Activated CD8-positive, alpha-beta memory T cell treated with anti-CD3 and anti-CD28 coated beads, Interleukin-2, amount 10 ng/mL, durations not matched to agents 7 days and 5 days (primary cell): ENCODE results near the gene CARD19. TPM values are rescaled to one million over a fixed set of nuclear protein-coding genes. Genes with fewer than 3 reads are reported as not detected.

ENCODE experiments used
- ATAC-seq: fragments of 150-1000 bp; cut with Tn5 transposase; one replicate; pipeline ENCODE4 v1.10.0; 2021; ENCODE audit warnings: moderate library complexity
- CTCF ChIA-PET: fragments of 350-600 bp; sonication (Branson Sonifier 250); formaldehyde crosslinking; loops from one replicate; lab custom pipeline; 2021; ENCODE audit warnings: antibody characterized with exemption; lab: Charles Lee
- DNase-seq: peaks from one replicate; pipeline ENCODE4 v3.0.0-alpha.2; 2020
- H3K27ac Mint-ChIP-seq: one replicate; pipeline ENCODE4 v1.8.0; 2021; ENCODE audit warnings: mild to moderate bottlenecking, mixed read lengths
- H3K27me3 Mint-ChIP-seq: one replicate; pipeline ENCODE4 v1.8.0; 2021; ENCODE audit warnings: mixed read lengths
- H3K36me3 Mint-ChIP-seq: one replicate; pipeline ENCODE4 v1.8.0; 2021; ENCODE audit warnings: mild to moderate bottlenecking, mixed read lengths
- H3K4me1 Mint-ChIP-seq: one replicate; pipeline ENCODE4 v1.8.0; 2021; ENCODE audit warnings: mixed read lengths
- H3K4me3 Mint-ChIP-seq: one replicate; pipeline ENCODE4 v1.8.0; 2021; ENCODE audit warnings: mild to moderate bottlenecking, moderate library complexity, mixed read lengths
- H3K9me3 Mint-ChIP-seq: one replicate; pipeline ENCODE4 v1.8.0; 2022; ENCODE audit warnings: low read depth, mixed read lengths
- total RNA-seq, 2 experiments: library from RNA; stranded (reverse); gene quantifications; one replicate each; pipeline ENCODE4 v1.2.3, GENCODE V29; 2021

Gene CARD19
- total RNA-seq, 2 experiments from 2014 or later = 45.0 to 83.0 TPM

DNA sequence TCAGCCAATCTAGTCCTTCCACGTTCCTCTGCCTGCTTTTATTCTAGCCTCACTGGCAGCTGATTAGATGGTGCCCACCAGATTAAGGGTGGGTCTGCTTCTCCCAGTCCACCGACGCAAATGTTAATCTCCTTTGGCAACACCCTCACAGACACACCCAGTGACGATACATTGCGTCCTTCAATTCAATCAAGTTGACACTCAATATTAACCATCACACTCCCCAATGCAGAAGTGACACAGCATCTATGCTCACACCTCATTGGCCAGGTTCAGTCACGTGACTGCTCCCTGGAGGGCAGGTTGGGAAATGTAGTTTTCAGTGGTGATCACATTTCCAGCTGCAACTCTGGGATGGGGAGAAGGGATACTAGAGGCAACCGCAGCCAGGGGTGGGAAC lies 24.6 kb upstream of the CARD19 start:
- no peak for ATAC-seq
- Mint-ChIP-seq H3K36me3 (peaks cover 40% of the 10 kb centered on the region), H3K27ac (no peak overlapping the region), H3K4me3 (no peak overlapping the region), H3K27me3 (no peaks in the 10 kb centered on the region), H3K9me3 (no peaks in the 10 kb centered on the region), H3K4me1 (peaks cover 15% of the 10 kb centered on the region)
- DNase-seq = no peak
- CTCF ChIA-PET = interaction anchor here (1.0 kb wide), 1 partner anchor 68 kb away, joined by 3 read pairs; no protein-coding TSS in a partner anchor

- DNase-seq = no peak
- H3K4me1 Mint-ChIP-seq = peaks cover 11% of the 10 kb centered on the region
- no peaks in the 10 kb centered on the region for H3K9me3 Mint-ChIP-seq
- no peak overlapping the region for H3K27ac Mint-ChIP-seq
- no peaks in the 10 kb centered on the region for H3K27me3 Mint-ChIP-seq
- ATAC-seq = no peak
- H3K36me3 Mint-ChIP-seq = peaks cover 36% of the 10 kb centered on the region
- H3K4me3 Mint-ChIP-seq = no peak overlapping the region
- CTCF ChIA-PET = no interaction called here
Observed at GRCh38 chr9:93072383-93072795, 23.6 kb upstream of the CARD19 start.

- ATAC-seq (no peak), DNase-seq (no peak)
Observed at GRCh38 chr9:93076101-93076791, 19.8 kb upstream of the CARD19 start.

GRCh38 chr9:93076792-93077128 lies 19.3 kb upstream of the CARD19 start:
- CTCF ChIA-PET = interaction anchor here (0.9 to 1.3 kb wide), 4 partner anchors 10 to 73 kb away, joined by 3 read pairs; no protein-coding TSS in a partner anchor
- no peak overlapping the region for H3K27ac Mint-ChIP-seq

More at GRCh38 chr9:93076101-93076791, 19.8 kb upstream of the CARD19 start:
- Mint-ChIP-seq H3K4me3 (no peak overlapping the region), H3K9me3 (no peaks in the 10 kb centered on the region), H3K4me1 (peaks cover 17% of the 10 kb centered on the region), H3K27me3 (no peaks in the 10 kb centered on the region), H3K27ac (no peak overlapping the region), H3K36me3 (peaks cover 27% of the 10 kb centered on the region)
- CTCF ChIA-PET = interaction anchor here (0.9 to 1.3 kb wide), 4 partner anchors 11 to 72 kb away, joined by 3 read pairs; no protein-coding TSS in a partner anchor

GRCh38 chr9:93077367-93077766 lies 18.6 kb upstream of the CARD19 start:
- Mint-ChIP-seq H3K27me3 (no peaks in the 10 kb centered on the region), H3K4me1 (peaks cover 25% of the 10 kb centered on the region), H3K27ac (peak overlapping the region; percentile 29), H3K9me3 (no peaks in the 10 kb centered on the region), H3K4me3 (no peak overlapping the region), H3K36me3 (peaks cover 32% of the 10 kb centered on the region)
- CTCF ChIA-PET = interaction anchor here (1.2 kb wide), 1 partner anchor 74 kb away, joined by 3 read pairs; no protein-coding TSS in a partner anchor
- no peak for DNase-seq
- no peak for ATAC-seq

More at GRCh38 chr9:93076792-93077128, 19.3 kb upstream of the CARD19 start:
- Mint-ChIP-seq H3K36me3 (peaks cover 29% of the 10 kb centered on the region), H3K4me3 (no peak overlapping the region), H3K27me3 (no peaks in the 10 kb centered on the region), H3K9me3 (no peaks in the 10 kb centered on the region), H3K4me1 (peaks cover 22% of the 10 kb centered on the region)
- DNase-seq (no peak), ATAC-seq (no peak)

GRCh38 chr9:93077811-93078210 lies 18.2 kb upstream of the CARD19 start:
- H3K4me1 Mint-ChIP-seq = peaks cover 30% of the 10 kb centered on the region
- no peak overlapping the region for H3K27ac Mint-ChIP-seq
- no peak for DNase-seq
- CTCF ChIA-PET = no interaction called here
- ATAC-seq = no peak
- peaks cover 34% of the 10 kb centered on the region for H3K36me3 Mint-ChIP-seq
- H3K4me3 Mint-ChIP-seq = no peak overlapping the region
- H3K9me3 Mint-ChIP-seq = no peaks in the 10 kb centered on the region
- no peaks in the 10 kb centered on the region for H3K27me3 Mint-ChIP-seq

- CTCF ChIA-PET = interaction anchor here (1.0 kb wide), 1 partner anchor 11 kb away, joined by 4 read pairs; no protein-coding TSS in a partner anchor
- no peaks in the 10 kb centered on the region for H3K27me3 Mint-ChIP-seq
- DNase-seq (no peak), ATAC-seq (no peak)
- peaks cover 42% of the 10 kb centered on the region for H3K36me3 Mint-ChIP-seq
- no peak overlapping the region for H3K4me3 Mint-ChIP-seq
- H3K27ac Mint-ChIP-seq = no peak overlapping the region
- H3K9me3 Mint-ChIP-seq = no peaks in the 10 kb centered on the region
- H3K4me1 Mint-ChIP-seq = peaks cover 42% of the 10 kb centered on the region
Observed at GRCh38 chr9:93079371-93079770, 16.6 kb upstream of the CARD19 start.

DNA sequence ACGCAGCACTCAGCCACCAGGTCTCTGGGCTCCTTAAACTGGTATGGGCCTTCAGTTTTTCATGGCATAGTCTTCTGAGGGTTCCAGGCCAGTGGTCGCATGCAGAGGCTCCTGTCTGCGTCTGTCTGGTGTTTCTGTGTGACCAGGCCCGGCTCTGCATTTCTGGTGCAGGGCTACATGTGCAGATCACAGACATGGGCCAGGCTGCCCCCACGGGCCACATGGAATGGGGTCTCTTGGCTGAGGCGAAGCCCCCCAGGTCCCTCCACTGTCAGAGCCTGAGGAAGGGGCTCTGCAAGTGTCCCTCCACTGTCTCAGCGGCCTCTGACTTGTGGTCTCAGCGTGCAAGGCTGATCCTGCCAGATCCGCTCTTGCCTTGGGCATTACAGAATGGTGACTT lies 15.6 kb upstream of the CARD19 start:
- Mint-ChIP-seq H3K27me3 (no peaks in the 10 kb centered on the region), H3K4me3 (no peak overlapping the region), H3K4me1 (peaks cover 39% of the 10 kb centered on the region), H3K36me3 (peaks cover 49% of the 10 kb centered on the region), H3K27ac (no peak overlapping the region), H3K9me3 (no peaks in the 10 kb centered on the region)
- DNase-seq (peak; percentile 33), ATAC-seq (no peak)
- CTCF ChIA-PET = interaction anchor here (1.0 kb wide), 1 partner anchor 12 kb away, joined by 4 read pairs; no protein-coding TSS in a partner anchor

DNA sequence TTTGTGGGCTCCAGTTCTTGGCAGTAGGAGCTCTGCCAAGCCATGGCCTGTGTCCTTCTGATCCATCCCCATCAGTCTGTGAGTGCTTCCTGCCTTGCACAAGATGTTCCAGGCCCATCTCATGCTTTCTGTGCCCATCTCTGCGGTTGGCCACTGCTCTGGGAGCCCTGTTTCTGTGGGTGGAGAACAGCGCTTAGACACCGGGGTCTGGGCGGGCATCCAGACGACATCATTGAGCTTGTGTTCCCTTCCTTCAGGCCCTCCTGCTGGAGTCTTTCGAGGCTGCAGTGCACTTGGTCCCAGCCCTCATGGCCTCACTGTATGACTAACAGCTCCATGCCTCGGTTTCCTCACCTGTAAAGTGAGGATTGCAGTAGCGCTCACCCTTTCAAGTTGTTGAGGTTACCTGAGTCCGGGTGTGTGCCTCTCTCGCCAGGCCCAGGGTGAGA lies 14.9 kb upstream of the CARD19 start:
- Mint-ChIP-seq H3K4me1 (peaks cover 44% of the 10 kb centered on the region), H3K36me3 (peaks cover 54% of the 10 kb centered on the region), H3K27me3 (no peaks in the 10 kb centered on the region), H3K4me3 (no peak overlapping the region), H3K9me3 (peaks cover 5% of the 10 kb centered on the region), H3K27ac (no peak overlapping the region)
- no peak for ATAC-seq
- peak; percentile 23 for DNase-seq
- CTCF ChIA-PET = interaction anchor here (1.2 kb wide), 1 partner anchor 20 kb away, joined by 3 read pairs; no protein-coding TSS in a partner anchor

DNA sequence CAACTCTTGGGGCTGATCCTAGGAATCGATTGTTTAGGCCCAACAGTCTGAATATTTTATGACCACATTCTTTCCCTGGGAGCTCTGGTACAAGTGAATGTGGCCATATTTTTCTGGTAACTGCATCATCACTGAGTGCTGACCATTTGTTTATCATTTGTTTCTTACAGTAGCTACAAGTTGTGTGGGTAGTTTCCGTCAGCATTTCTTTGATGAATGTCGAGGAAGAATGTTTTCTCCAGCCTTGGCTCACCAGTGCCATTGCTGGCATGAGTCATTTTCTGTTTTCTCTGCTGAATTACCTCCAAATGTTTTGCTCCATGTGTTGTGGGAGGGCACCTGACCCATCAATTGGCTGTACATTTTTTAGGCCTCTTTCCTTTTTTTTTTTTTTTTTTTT lies 14.1 kb upstream of the CARD19 start:
- peak overlapping the region; percentile 52 for H3K27ac Mint-ChIP-seq
- H3K27me3 Mint-ChIP-seq = no peaks in the 10 kb centered on the region
- no peak for DNase-seq
- H3K4me3 Mint-ChIP-seq = no peak overlapping the region
- H3K9me3 Mint-ChIP-seq = peaks cover 5% of the 10 kb centered on the region
- peaks cover 49% of the 10 kb centered on the region for H3K4me1 Mint-ChIP-seq
- no peak for ATAC-seq
- CTCF ChIA-PET = interaction anchor here (0.7 to 2.0 kb wide), 3 partner anchors 18 to 1085 kb away, joined by 3 to 8 read pairs (median 4); no protein-coding TSS in a partner anchor
- peaks cover 56% of the 10 kb centered on the region for H3K36me3 Mint-ChIP-seq

DNA sequence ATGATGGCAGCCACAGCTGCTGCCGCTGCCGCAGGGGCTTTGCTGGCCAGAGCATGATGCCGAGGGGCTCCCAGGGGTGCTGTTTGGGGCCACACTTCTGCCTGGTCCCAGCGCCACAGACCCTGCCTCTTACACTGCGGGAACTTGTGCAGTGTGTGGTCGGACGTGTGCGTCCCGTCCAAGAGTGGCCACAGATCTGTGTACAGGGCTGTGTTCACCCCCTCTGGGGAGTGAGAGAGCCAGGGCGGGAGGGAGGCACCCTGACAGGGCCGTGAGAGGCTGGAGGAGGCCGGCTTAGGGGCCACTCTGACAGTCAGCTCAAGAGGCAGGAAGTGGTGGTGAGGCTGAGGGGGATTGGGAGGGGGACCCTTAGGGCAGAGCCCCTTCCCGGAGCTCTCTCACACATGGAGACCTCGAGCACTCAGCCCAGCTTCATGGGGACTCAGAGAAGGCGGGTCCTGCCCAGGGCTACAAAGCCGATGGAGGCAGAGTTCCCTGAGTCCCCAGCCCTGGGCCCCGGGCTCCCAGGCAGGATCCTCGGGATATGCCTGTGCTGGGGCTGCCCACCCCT lies 13.1 kb upstream of the CARD19 start:
- ATAC-seq (peak; percentile 62), DNase-seq (peak; percentile 54)
- CTCF ChIA-PET = interaction anchor here (0.7 to 2.0 kb wide), 2 partner anchors 19 to 54 kb away, joined by 3 to 8 read pairs; no protein-coding TSS in a partner anchor
- Mint-ChIP-seq H3K9me3 (peaks cover 5% of the 10 kb centered on the region), H3K27me3 (no peaks in the 10 kb centered on the region), H3K27ac (peak overlapping the region; percentile 84), H3K4me1 (peaks cover 42% of the 10 kb centered on the region), H3K4me3 (no peak overlapping the region), H3K36me3 (peaks cover 57% of the 10 kb centered on the region)

GRCh38 chr9:93083592-93084470 lies 12.2 kb upstream of the CARD19 start:
- peaks cover 37% of the 10 kb centered on the region for H3K4me1 Mint-ChIP-seq
- no peaks in the 10 kb centered on the region for H3K27me3 Mint-ChIP-seq
- peak; percentile 64 for DNase-seq
- peak; percentile 76 for ATAC-seq
- peak overlapping the region; percentile 13 for H3K4me3 Mint-ChIP-seq
- H3K27ac Mint-ChIP-seq = peak overlapping the region; percentile 84
- H3K9me3 Mint-ChIP-seq = peaks cover 7% of the 10 kb centered on the region
- peaks cover 63% of the 10 kb centered on the region for H3K36me3 Mint-ChIP-seq
- CTCF ChIA-PET = interaction anchor here (1.1 to 2.0 kb wide), 3 partner anchors 12 to 20 kb away, joined by 3 to 8 read pairs (median 6); partner anchors contain the start of gene CARD19
